Gastroesophageal sphincter (tissue), 3 donors: Measurements from ENCODE around the gene KIAA0930.

ENCODE experiments used
- EP300 ChIP-seq: sonication (generic); formaldehyde crosslinking; IDR thresholded peaks from one replicate; pipeline ENCODE4 v1.6.1; 2017; ENCODE audit warnings: antibody characterized with exemption, mild to moderate bottlenecking
- POLR2AphosphoS5 ChIP-seq: sonication (generic); formaldehyde crosslinking; IDR thresholded peaks from one replicate; pipeline ENCODE4 v1.6.1; 2017; ENCODE audit warnings: antibody characterized with exemption
- TF ChIP-seq, protein P1 (sequence below), 4 experiments: fragments of 200-600 bp in 2 of 4; fragments of 450-650 bp in 2 of 4; sonication (generic) in 1 of 4; IDR thresholded peaks; one replicate each; pipeline ENCODE4 v1.5.1; 2017 to 2019; ENCODE audit warnings: antibody characterized with exemption in 4 of 4, mild to moderate bottlenecking in 2 of 4, moderate library complexity in 2 of 4

DNA sequence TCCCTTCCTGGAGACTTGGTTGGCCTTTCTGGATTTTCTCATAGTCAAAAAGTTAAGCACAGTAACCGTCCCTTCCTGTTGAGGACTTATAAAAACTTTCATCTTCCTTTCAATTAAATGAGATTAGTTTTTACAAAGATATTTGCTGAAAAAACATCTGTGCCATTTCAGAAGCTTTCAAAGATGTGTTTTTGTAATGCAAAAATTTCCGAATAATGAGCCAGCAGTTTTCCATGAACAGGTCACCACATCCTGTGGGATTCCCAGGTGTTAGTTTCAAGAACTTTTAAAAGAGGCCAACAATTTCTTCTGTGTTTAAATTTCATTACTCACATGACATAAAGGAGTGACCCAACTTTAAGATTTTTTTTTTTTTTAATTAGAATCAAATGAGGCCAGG, 58.9 kb downstream of the KIAA0930 start:
- TF ChIP-seq, protein P1, sequence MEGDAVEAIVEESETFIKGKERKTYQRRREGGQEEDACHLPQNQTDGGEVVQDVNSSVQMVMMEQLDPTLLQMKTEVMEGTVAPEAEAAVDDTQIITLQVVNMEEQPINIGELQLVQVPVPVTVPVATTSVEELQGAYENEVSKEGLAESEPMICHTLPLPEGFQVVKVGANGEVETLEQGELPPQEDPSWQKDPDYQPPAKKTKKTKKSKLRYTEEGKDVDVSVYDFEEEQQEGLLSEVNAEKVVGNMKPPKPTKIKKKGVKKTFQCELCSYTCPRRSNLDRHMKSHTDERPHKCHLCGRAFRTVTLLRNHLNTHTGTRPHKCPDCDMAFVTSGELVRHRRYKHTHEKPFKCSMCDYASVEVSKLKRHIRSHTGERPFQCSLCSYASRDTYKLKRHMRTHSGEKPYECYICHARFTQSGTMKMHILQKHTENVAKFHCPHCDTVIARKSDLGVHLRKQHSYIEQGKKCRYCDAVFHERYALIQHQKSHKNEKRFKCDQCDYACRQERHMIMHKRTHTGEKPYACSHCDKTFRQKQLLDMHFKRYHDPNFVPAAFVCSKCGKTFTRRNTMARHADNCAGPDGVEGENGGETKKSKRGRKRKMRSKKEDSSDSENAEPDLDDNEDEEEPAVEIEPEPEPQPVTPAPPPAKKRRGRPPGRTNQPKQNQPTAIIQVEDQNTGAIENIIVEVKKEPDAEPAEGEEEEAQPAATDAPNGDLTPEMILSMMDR (IDR thresholded peaks at IDR 0.05) = no peak
- TF ChIP-seq POLR2AphosphoS5 = no peak
- no peak for TF ChIP-seq EP300
